Endothelial cell of umbilical vein (primary cell): ENCODE results near the gene TNP1. TPM values are rescaled to one million over a fixed set of nuclear protein-coding genes. Genes with fewer than 3 reads are reported as not detected.

Experiments used
- BruUV-seq: library from RNA; stranded (reverse); fragments of 400-500 nt; replicated peaks from 2 replicates; lab custom pipeline; 2021; lab: Mats Ljungman, UMichigan
- CTCF ChIA-PET: fragments of 300-600, 350-600 bp; sonication (Branson Sonifier 250); formaldehyde crosslinking; loops from one replicate; lab custom pipeline; 2021; ENCODE audit warnings: antibody characterized with exemption, inconsistent platforms; lab: Charles Lee
- POLR2A ChIA-PET: fragments of 300-600, 350-600 bp; sonication (Branson Sonifier 250); formaldehyde crosslinking; loops from one replicate; lab custom pipeline; 2021; ENCODE audit warnings: antibody characterized with exemption, inconsistent platforms; lab: Charles Lee
- DNase-seq: peaks from one replicate; pipeline ENCODE4 v3.0.0-alpha.2; 2011; ENCODE audit warnings: low read depth, low spot score
- FAIRE-seq: peaks from 2 replicates; lab custom pipeline; 2011; peaks lifted over from hg19 to GRCh38; lab: Jason Lieb, UNC
- H2AFZ ChIP-seq: 2 replicates; pipeline ENCODE4 v1.6.0; 2012; ENCODE audit warnings: low read depth, low read length, control low read depth, inconsistent platforms
- H3K27ac ChIP-seq: 2 replicates; pipeline ENCODE4 v1.5.1; 2011; ENCODE audit warnings: low read depth, mild to moderate bottlenecking, control low read depth, low read length, moderate library complexity; ENCODE audit not compliant: insufficient read depth
- H3K27me3 ChIP-seq, 2 experiments: 2 replicates each; pipeline versions ENCODE4 v1.6.0 to v1.6.1; 2011; ENCODE audit warnings: low read length in 2 of 2, mixed read lengths in 1 of 2; ENCODE audit not compliant: control insufficient read depth in 2 of 2, insufficient read depth in 2 of 2
- H3K36me3 ChIP-seq, 2 experiments: 2 replicates in 1 of 2; 3 replicates in 1 of 2; pipeline ENCODE4 v1.5.1; 2011; ENCODE audit warnings: low read length in 2 of 2, mild to moderate bottlenecking in 1 of 2, moderate library complexity in 1 of 2; ENCODE audit not compliant: control insufficient read depth in 2 of 2, insufficient read depth in 2 of 2; ENCODE audit errors: extremely low read depth in 1 of 2
- H3K4me1 ChIP-seq: 3 replicates; pipeline ENCODE4 v1.5.1; 2011; ENCODE audit warnings: mild to moderate bottlenecking, low read length; ENCODE audit not compliant: control insufficient read depth, insufficient read depth; ENCODE audit errors: extremely low read depth
- H3K4me2 ChIP-seq: 2 replicates; pipeline ENCODE4 v1.6.1; 2011; ENCODE audit warnings: low read length, control low read depth, mixed read lengths; ENCODE audit not compliant: insufficient read depth
- H3K4me3 ChIP-seq, 3 experiments: fragments of 200-600 bp in 1 of 3; sonication (generic), shearing (Covaris generic) in 1 of 3; replicated peaks in 1 of 3; 2 replicates each; pipeline ENCODE4 v1.5.1; 2011 to 2016; ENCODE audit warnings: control low read depth in 3 of 3, low read length in 3 of 3, mild to moderate bottlenecking in 2 of 3, inconsistent platforms in 1 of 3, low read depth in 1 of 3, moderate library complexity in 1 of 3; ENCODE audit not compliant: insufficient read depth in 1 of 3
- H3K79me2 ChIP-seq: 2 replicates; pipeline ENCODE4 v1.6.0; 2012; ENCODE audit warnings: low read length, inconsistent platforms; ENCODE audit not compliant: control insufficient read depth, insufficient read depth
- H3K9ac ChIP-seq: replicated peaks from 2 replicates; pipeline ENCODE3; 2011; ENCODE audit warnings: low read length, control low read depth; ENCODE audit not compliant: insufficient read depth; ENCODE audit errors: extremely low read depth
- H3K9me1 ChIP-seq: replicated peaks from 3 replicates; pipeline ENCODE4 v1.6.0; 2011; ENCODE audit warnings: mild to moderate bottlenecking, low read length; ENCODE audit not compliant: control insufficient read depth, insufficient read depth; ENCODE audit errors: extremely low read depth
- H3K9me3 ChIP-seq: replicated peaks from 2 replicates; pipeline ENCODE4 v1.5.1; 2012; ENCODE audit warnings: low read length, inconsistent platforms; ENCODE audit not compliant: control insufficient read depth, insufficient read depth
- H4K20me1 ChIP-seq: replicated peaks from 2 replicates; pipeline ENCODE3; 2011; ENCODE audit warnings: mild to moderate bottlenecking, low read length; ENCODE audit not compliant: control insufficient read depth, insufficient read depth; ENCODE audit errors: extremely low read depth
- EZH2 ChIP-seq: IDR thresholded peaks from 2 replicates; pipeline ENCODE4 v1.6.1; 2012; ENCODE audit warnings: borderline replicate concordance, low read depth, mild to moderate bottlenecking, moderate library complexity, low read length, inconsistent platforms; ENCODE audit not compliant: severe bottlenecking
- FOS ChIP-seq: IDR thresholded peaks from 2 replicates; pipeline ENCODE4 v1.6.1; 2011; ENCODE audit warnings: mild to moderate bottlenecking, low read length, moderate library complexity, borderline replicate concordance; ENCODE audit not compliant: insufficient read depth
- GATA2 ChIP-seq: IDR thresholded peaks from 2 replicates; pipeline ENCODE4 v1.7.0; 2011; ENCODE audit warnings: low read depth, mild to moderate bottlenecking, moderate library complexity, mixed read lengths, low read length; ENCODE audit not compliant: insufficient read length, insufficient read depth
- JUN ChIP-seq: IDR thresholded peaks from 2 replicates; pipeline ENCODE4 v1.6.1; 2011; ENCODE audit warnings: borderline replicate concordance, low read depth; ENCODE audit not compliant: insufficient read length, insufficient read depth
- MYC ChIP-seq: IDR thresholded peaks from one replicate; pipeline ENCODE4 v1.6.1; 2011; ENCODE audit warnings: mild to moderate bottlenecking, low read depth, low read length
- POLR2A ChIP-seq: IDR thresholded peaks from 2 replicates; pipeline ENCODE4 v1.6.1; 2012; ENCODE audit warnings: low read depth, mild to moderate bottlenecking, control low read depth, low read length
- POLR2AphosphoS5 ChIP-seq: IDR thresholded peaks from 2 replicates; pipeline ENCODE4 v1.6.1; 2012; ENCODE audit warnings: low read depth, mild to moderate bottlenecking, control low read depth, low read length, moderate library complexity; ENCODE audit not compliant: insufficient read depth
- dilution Hi-C: fragments of 300-500 bp; cut with MboI; formaldehyde crosslinking; loops from one replicate; pipeline ENCODE4 v1.15.0; 2019; ENCODE audit warnings: low sequenced_read_pairs; ENCODE audit not compliant: extremely low pct_ligation_motif_present
- intact Hi-C: fragments of 100-400 bp; cut with micrococcal nuclease; formaldehyde crosslinking; loops from one replicate; pipeline ENCODE4 v1.10.0; 2022
- polyA plus RNA-seq, 4 experiments: library from polyadenylated mRNA; depleted of rRNA in 3 of 4; stranded (reverse) in 3 of 4; unstranded in 1 of 4; fragments of >200 nt; gene quantifications; 2 replicates each; pipeline versions ENCODE4 v1.2.1 to v1.2.3, GENCODE V29; 2011 to 2012; ENCODE audit warnings: missing spikeins in 1 of 4
- total RNA-seq: library from RNA; stranded (reverse); gene quantifications from 2 replicates; pipeline ENCODE4 v1.2.3, GENCODE V29; 2021
- TF ChIP-seq, protein P1 (sequence below), 2 donors: IDR thresholded peaks; 1 replicate in 1 of 2; 2 replicates in 1 of 2; pipeline ENCODE4 v1.5.1; 2011; ENCODE audit warnings: low read length in 2 of 2, mild to moderate bottlenecking in 2 of 2, moderate library complexity in 2 of 2, control low read depth in 1 of 2, inconsistent platforms in 1 of 2, low read depth in 1 of 2; ENCODE audit not compliant: insufficient read depth in 1 of 2; ENCODE audit errors: extremely low read depth in 1 of 2
- TF ChIP-seq, protein P2 (sequence below): IDR thresholded peaks from 2 replicates; pipeline ENCODE4 v1.6.1; 2011; ENCODE audit not compliant: insufficient read depth, insufficient read length

TNP1 gene
- total and polyA plus RNA-seq, 2 donors (not counting 3 experiments of a cell fraction or from before 2014, with no cell fraction given), result not detected

DNA sequence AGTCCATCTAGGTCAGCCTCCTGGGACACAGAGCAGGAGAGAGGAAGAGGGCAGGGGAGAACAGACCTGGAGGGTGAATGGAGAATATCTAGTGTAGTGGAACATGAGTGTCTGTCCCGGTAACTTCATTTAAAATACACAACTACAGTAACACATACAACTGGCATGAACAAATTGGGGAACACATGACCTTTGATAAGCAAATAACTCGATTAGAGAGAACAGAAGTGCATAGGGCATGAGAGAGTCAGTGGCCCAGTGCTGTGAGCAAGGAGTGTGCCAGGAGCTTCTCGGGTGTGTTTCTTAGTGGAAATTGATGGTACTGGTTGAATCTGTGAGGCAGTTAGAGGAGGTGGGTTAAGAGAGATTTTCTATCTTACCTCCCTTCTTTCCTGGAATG, 40.8 kb downstream of the TNP1 start:
- Histone ChIP-seq H3K9me1 (no peaks in the 10 kb centered on the region), H3K4me3 (no peak overlapping the region), H4K20me1 (no peaks in the 10 kb centered on the region), H3K79me2 (no peaks in the 10 kb centered on the region), H3K4me1 (no peaks in the 10 kb centered on the region), H3K27me3 (no peaks in the 10 kb centered on the region), H3K36me3 (no peaks in the 10 kb centered on the region), H3K9ac (no peak overlapping the region), H3K27ac (no peak overlapping the region), H3K9me3 (no peaks in the 10 kb centered on the region), H3K4me2 (no peak overlapping the region), H2AFZ (no peak overlapping the region)
- intact Hi-C loops, result no loop called here
- DNase-seq (no peak), FAIRE-seq (no peak)
- CTCF ChIA-PET, result no interaction called here
- POLR2A ChIA-PET, result no interaction called here
- BruUV-seq, result no TSS peak
- TF ChIP-seq MYC (no peak), JUN (no peak), POLR2A (no peak), EZH2 (no peak), FOS (no peak), POLR2AphosphoS5 (no peak), GATA2 (no peak)
- TF ChIP-seq, protein P1, sequence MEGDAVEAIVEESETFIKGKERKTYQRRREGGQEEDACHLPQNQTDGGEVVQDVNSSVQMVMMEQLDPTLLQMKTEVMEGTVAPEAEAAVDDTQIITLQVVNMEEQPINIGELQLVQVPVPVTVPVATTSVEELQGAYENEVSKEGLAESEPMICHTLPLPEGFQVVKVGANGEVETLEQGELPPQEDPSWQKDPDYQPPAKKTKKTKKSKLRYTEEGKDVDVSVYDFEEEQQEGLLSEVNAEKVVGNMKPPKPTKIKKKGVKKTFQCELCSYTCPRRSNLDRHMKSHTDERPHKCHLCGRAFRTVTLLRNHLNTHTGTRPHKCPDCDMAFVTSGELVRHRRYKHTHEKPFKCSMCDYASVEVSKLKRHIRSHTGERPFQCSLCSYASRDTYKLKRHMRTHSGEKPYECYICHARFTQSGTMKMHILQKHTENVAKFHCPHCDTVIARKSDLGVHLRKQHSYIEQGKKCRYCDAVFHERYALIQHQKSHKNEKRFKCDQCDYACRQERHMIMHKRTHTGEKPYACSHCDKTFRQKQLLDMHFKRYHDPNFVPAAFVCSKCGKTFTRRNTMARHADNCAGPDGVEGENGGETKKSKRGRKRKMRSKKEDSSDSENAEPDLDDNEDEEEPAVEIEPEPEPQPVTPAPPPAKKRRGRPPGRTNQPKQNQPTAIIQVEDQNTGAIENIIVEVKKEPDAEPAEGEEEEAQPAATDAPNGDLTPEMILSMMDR (IDR thresholded peaks at IDR 0.05; ENCODE audit: extremely low read depth in 1 of 2, insufficient read depth in 1 of 2, low read depth in 1 of 2, low read length in 2 of 2), result no peak
- TF ChIP-seq, protein P2, sequence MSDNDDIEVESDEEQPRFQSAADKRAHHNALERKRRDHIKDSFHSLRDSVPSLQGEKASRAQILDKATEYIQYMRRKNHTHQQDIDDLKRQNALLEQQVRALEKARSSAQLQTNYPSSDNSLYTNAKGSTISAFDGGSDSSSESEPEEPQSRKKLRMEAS, result no peak
- dilution Hi-C loops, result no loop called here
